Tongue (tissue), 2 donors: ENCODE data around the gene DYDC2. TPM values are rescaled to one million over a fixed set of nuclear protein-coding genes. Genes with fewer than 3 reads are reported as not detected.
A peak's percentile ranks its signal among the peaks of the same experiment; 100 is the strongest.

Experiments
- DNase-seq: peaks from one replicate; pipeline ENCODE4 v3.0.0-alpha.2; 2015
- total RNA-seq: library from RNA; depleted of rRNA; stranded (reverse); fragments of >200 nt; gene quantifications from one replicate; pipeline ENCODE4 v1.2.3, GENCODE V29; 2014

The DYDC2 gene
- total RNA-seq, 1 donor from 2014 or later = not detected

GRCh38 chr10:80372675-80373074 is 16.1 kb downstream of the DYDC2 start:
- no peak for DNase-seq

DNA sequence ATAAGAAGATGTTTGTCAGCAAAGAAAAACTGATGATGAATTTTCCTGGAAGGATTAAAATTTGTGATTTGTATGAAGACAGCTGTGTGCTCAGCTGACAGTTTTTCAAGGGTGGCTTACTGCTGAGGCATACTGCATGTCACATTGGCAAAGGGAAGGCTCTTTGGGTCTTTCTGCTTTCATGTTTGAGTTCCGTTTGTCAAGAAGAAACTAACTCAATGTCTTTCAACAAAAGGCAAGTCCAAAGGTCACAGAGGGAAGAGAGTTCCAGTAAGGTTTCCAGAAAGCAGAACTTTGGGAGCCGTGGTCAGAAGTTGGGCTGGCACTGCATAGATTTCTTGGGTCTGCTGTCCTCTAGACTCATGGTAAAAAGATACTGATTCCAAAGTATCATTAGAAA is 16.9 kb downstream of the DYDC2 start:
- peak; percentile 43 for DNase-seq

GRCh38 chr10:80379701-80380100 is 23.1 kb downstream of the DYDC2 start:
- DNase-seq = no peak

- no peak for DNase-seq
Measured at GRCh38 chr10:80380185-80380584, 23.6 kb downstream of the DYDC2 start.

- DNase-seq = peak; percentile 66
Measured at GRCh38 chr10:80382989-80383388, 26.4 kb downstream of the DYDC2 start.

GRCh38 chr10:80390740-80391139 is 34.2 kb downstream of the DYDC2 start:
- DNase-seq = no peak

DNA sequence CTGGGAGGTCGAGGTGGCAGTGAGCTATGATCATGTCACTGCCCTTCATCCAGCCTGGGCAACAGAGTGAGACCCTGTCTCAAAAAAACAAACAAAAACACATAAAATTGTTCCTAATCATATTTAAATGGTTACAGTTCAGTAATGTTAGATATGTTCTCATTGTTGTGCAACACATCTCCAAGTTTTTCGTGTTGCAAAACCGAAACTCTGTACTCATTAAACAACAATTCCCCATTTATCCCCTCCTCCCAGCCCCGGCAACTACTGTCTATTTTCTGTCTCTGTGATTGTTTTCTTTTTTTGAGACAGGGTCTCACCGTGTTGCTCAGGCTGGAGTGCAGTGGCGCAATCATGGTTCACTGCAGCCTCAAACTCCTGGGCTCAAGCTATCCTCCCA is 35.7 kb downstream of the DYDC2 start:
- no peak for DNase-seq

GRCh38 chr10:80394358-80394916 is 37.9 kb downstream of the DYDC2 start:
- no peak for DNase-seq

DNA sequence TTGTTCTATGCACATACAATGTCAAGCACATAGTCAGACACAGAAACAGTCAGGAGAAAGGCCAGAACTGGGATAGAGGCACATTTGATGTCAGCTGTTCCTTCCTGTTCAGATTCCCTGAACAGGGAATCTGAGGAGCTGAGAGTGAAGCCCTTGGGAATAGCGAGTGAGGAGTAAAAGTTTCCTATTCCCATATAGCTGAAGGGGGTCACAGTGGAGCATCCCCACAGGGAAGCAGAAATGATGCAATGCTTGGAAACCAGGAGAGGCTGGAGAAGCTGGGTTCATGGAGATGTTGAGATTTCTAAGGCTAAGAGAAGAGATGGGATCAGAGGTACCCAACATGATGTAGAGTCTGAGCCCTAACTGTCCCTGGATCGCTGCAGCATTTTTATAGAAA is 40.4 kb downstream of the DYDC2 start:
- no peak for DNase-seq

DNA sequence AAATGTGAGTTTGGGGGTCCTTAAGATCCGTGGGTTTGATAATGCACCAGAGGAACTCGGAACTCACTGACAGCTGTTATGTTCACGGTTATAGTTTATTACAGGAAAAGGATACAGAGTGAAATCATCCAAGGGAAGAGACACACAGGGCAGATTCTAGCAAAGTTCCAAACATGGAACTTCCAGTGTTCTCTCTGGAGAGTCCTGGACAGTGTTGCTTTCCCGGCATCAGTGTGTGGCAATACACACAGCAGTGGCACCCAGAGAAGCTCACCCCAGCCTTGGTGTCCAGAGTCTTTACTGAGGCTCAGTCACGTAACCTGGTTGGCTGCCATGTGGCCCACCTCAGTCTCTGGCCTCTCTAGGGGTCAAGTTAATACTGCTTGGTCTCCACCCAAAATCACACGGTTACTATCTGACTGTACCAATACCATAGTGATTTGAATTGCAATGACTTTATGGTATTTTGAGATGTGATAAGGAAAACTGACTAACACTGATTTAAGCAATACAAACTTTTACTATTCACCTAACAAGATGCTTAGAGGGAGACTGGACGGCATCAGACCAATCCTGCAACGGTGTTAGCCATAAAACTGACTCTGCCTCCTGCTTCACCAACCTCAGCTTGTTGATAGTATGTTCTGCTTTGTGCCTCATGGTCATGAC is 43.7 kb downstream of the DYDC2 start:
- DNase-seq = no peak

GRCh38 chr10:80405035-80405434 is 48.5 kb downstream of the DYDC2 start:
- DNase-seq = no peak

DNA sequence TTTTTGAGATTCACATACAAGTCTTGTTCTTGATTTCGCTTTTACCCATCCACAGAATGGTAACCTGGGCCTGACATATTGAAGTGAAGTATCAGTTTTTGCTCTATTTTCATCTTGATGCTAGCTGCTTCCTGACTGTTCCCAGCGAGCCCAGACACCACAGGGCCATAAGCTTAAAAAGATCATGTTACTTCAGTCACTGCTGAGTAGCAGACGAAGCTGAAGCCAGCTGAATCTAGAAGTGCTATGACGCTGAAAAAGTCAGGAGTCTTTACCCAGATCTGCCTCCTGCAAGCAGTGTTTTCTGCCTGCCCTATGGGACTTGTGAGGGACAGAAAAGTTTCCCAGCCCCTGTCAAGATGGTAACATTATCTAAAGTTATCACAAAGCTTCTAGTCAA is 49.0 kb downstream of the DYDC2 start:
- peak; percentile 82 for DNase-seq

DNA sequence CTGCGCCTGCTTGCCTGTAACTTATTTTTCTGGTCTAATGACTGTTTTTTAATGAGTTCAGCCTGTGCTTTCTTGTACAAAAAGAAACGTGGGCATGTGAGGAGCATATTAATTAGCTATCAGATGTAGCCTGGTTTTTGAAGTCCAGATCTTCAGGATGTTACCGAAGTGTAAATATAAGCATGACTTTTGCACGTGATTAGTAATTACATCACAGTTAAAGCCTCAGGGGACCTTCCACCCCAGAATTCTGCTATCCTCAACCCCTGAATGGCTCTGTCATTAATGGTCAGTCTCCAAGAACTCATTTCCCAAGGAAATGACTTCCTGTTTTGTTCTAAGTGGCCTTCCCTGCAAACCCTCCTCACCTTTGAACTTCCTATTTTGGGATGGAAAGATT is 49.6 kb downstream of the DYDC2 start:
- no peak for DNase-seq

DNA sequence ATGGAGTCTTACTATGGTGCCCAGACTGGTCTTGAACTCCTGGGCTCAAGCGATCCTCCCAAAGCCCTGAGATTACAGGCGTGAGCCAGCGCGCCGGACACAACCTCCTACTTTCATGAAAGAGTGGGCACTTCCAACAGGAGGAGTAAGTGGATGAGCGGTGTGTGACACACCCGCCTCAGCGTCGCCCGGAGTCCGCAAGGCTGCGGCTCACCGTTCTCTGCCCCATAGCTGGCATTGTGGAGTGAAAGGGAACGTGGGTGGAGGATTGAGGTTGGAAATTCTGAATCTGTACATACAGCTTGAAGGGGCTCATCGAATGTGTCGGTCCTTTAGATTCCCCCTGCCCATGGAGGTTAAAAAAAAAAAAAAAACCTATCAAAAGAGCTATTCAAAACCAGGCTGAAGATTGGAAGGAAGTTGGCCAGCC is 51.2 kb downstream of the DYDC2 start:
- DNase-seq = peak; percentile 46

GRCh38 chr10:80408242-80409101 is 51.9 kb downstream of the DYDC2 start, which contains the start of gene PRXL2A:
PRXL2A (plus strand) TSS chr10:80408551; CDS start chr10:80420468, 11,917 bp downstream.
- DNase-seq = peak; percentile 92

DNA sequence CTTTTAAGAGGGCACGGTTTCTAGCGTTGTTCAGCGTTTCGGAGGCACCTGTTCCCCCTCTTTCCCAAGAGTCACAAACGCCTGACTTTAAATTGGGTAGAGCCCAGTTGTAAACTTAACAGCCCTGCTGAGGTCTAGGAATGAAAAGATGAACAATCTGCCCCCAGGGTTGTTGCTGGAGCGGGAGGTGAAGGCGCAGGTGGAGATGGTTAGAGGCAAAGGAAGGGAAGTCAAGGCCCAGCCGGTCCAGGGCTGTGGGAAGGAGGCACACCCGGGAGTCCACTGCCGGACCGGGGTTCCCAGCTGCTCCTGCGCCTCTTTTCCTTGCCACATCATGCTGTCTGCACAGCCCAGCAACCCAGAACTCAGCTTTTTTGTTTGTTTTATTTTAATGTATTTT is 52.5 kb downstream of the DYDC2 start:
- DNase-seq = no peak

GRCh38 chr10:80410122-80410521 is 53.5 kb downstream of the DYDC2 start:
- no peak for DNase-seq

- no peak for DNase-seq
Measured at GRCh38 chr10:80410578-80411145, 54.1 kb downstream of the DYDC2 start.

GRCh38 chr10:80411267-80411668 is 54.7 kb downstream of the DYDC2 start:
- DNase-seq = no peak

- DNase-seq = no peak
Measured at GRCh38 chr10:80411681-80412220, 55.2 kb downstream of the DYDC2 start.

DNA sequence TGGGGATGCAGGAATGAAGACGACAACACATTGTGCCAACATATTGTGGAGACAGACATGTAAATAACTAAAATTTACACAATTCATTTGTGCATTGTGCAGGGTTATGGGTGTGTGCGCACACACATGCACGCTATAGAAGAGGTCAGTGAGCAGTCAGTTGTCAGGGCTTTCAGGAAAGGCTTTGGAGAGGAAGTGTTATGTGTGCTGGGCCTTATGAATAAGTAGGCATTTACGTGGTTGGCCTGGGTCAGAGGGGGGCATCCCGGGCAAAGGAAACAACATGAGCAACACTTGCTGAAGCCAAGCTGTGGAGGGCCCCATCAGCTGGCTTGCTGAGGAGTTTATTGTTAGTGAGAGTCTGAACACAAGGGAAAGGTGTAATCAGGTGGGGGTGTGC is 55.9 kb downstream of the DYDC2 start:
- DNase-seq = no peak

DNA sequence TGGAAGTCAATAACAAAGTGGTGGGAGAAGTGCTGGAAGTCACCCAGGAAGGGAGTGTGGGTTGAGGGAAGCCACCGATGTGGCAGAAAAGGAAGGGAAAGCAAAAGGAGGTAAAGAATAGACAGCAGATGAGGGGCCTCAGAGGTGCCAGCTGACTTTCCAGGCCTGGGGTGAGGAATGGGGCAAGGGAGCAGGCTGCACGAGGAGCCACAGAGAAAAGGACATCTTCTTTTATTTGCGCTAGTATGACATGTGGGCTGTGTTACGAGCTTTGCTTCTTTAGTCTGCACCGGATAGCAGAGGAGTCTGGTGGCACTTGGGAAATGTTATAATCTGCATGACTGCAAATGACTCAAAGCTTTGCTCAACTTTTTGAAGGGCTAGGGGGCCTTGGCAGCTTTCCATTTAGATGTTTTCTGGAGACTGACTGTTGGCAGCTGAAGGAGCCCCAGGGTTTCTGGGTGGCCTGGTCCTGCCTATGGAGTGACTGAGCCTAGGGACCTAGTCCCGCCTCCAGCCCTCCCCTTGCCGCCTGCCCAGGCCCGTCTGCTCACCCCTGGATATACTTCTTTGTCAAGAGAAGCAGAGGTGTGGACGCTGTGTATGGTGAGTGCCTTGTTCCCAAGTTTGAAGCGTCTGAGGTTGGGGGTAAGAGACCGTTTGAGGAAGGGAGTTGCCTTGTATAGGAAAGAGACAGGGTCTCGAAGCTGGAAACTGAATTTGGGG is 56.9 kb downstream of the DYDC2 start:
- DNase-seq = peak; percentile 93
